Effector memory CD4-positive, alpha-beta T cell (primary cell): ENCODE results near the gene ATG2B.
A peak's percentile ranks its signal among the peaks of the same experiment; 100 is the strongest.

Experiments used
- DNase-seq, 3 donors: peaks; one replicate each; pipeline ENCODE4 v3.0.0-alpha.2; 2020
- H3K27ac ChIP-seq: 2 replicates; pipeline ENCODE4 v1.7.0; 2013; ENCODE audit warnings: mild to moderate bottlenecking, low read length, moderate library complexity; ENCODE audit not compliant: insufficient read depth, poor library complexity, severe bottlenecking
- H3K27me3 ChIP-seq: replicated peaks from 2 replicates; pipeline ENCODE4 v1.7.0; 2013; ENCODE audit warnings: mild to moderate bottlenecking, low read length; ENCODE audit not compliant: insufficient read depth, control insufficient read depth, poor library complexity, severe bottlenecking
- H3K36me3 ChIP-seq: 2 replicates; pipeline ENCODE4 v1.7.0; 2013; ENCODE audit warnings: mild to moderate bottlenecking, low read length, moderate library complexity; ENCODE audit not compliant: control insufficient read depth, insufficient read depth
- H3K4me1 ChIP-seq: 2 replicates; pipeline ENCODE4 v1.7.0; 2013; ENCODE audit warnings: low read length, mild to moderate bottlenecking; ENCODE audit not compliant: control insufficient read depth, insufficient read depth, poor library complexity, severe bottlenecking
- H3K4me3 ChIP-seq: 2 replicates; pipeline ENCODE4 v1.7.0; 2013; ENCODE audit warnings: low read length, low read depth, mild to moderate bottlenecking; ENCODE audit not compliant: insufficient read depth, poor library complexity, severe bottlenecking
- H3K9me3 ChIP-seq: 2 replicates; pipeline ENCODE4 v1.7.0; 2013; ENCODE audit warnings: mild to moderate bottlenecking, low read length, moderate library complexity; ENCODE audit not compliant: control insufficient read depth
- total RNA-seq, 3 donors: gene quantifications; one replicate each; lab custom pipeline; 2026; lab: John Stamatoyannopoulos, UW

The ATG2B gene, protein sequence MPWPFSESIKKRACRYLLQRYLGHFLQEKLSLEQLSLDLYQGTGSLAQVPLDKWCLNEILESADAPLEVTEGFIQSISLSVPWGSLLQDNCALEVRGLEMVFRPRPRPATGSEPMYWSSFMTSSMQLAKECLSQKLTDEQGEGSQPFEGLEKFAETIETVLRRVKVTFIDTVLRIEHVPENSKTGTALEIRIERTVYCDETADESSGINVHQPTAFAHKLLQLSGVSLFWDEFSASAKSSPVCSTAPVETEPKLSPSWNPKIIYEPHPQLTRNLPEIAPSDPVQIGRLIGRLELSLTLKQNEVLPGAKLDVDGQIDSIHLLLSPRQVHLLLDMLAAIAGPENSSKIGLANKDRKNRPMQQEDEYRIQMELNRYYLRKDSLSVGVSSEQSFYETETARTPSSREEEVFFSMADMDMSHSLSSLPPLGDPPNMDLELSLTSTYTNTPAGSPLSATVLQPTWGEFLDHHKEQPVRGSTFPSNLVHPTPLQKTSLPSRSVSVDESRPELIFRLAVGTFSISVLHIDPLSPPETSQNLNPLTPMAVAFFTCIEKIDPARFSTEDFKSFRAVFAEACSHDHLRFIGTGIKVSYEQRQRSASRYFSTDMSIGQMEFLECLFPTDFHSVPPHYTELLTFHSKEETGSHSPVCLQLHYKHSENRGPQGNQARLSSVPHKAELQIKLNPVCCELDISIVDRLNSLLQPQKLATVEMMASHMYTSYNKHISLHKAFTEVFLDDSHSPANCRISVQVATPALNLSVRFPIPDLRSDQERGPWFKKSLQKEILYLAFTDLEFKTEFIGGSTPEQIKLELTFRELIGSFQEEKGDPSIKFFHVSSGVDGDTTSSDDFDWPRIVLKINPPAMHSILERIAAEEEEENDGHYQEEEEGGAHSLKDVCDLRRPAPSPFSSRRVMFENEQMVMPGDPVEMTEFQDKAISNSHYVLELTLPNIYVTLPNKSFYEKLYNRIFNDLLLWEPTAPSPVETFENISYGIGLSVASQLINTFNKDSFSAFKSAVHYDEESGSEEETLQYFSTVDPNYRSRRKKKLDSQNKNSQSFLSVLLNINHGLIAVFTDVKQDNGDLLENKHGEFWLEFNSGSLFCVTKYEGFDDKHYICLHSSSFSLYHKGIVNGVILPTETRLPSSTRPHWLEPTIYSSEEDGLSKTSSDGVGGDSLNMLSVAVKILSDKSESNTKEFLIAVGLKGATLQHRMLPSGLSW (N-terminal part only)
- 84.6 to 96.3 (median 91.8) reads per million in 3 donors for total RNA-seq

DNA sequence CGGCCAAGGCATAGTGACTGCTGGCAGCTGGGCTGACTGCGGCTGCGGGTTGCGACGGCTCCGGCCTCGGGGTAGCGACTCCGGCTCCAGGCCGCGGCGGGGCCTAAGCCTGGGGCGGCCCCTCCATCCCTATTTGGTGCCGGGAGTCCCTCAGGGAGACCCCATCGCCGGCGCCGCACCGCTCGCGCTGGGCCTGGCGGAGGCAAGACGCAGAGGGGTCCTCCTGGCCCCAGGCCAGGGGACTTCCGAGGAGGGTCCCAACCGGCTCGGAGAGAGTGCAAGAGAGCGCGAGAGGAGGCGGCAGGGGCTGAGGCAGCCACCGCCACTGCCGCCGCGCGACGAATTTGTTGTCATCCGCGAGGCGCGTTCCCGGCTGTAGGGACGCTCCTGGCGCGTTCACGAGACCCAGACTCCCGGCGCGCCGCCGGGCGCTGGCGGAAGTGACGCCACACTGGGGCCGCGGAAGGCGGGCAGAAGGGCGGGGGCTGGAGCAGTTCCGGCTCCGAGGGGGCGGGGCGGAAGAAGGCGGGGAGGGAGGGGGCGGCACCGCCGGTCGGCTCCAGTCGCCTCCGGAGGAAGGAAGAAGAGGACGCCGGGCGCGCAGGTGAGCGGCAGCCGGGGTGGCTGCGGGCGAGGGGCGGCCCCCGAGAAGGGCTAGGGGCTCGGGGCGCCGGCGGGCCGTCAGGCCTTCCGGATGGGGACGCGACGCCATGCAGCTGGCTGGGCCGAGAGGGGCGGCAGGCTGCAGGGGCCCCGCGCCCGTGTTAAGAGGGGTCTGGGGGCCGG, at the start of gene ATG2B, which contains the start of gene GSKIP:
TSS of gene ATG2B (minus strand) at position 377 of the 786 bp plus-strand sequence. CDS start at position 12, 365 bp downstream.
TSS of gene GSKIP (plus strand) at position 562 of the 786 bp plus-strand sequence. CDS start 18,722 bp downstream, outside the sequence.
- peak within 1 kb of the TSS; percentile 94 for H3K27ac ChIP-seq
- no peaks in the 10 kb centered on the region for H3K27me3 ChIP-seq
- H3K36me3 ChIP-seq, result no peaks in the 10 kb centered on the region
- DNase-seq, result peak; percentile 95 to 96 (median 96)
- peaks cover 12% of the 10 kb centered on the region for H3K4me1 ChIP-seq
- peak within 1 kb of the TSS; percentile 73 for H3K4me3 ChIP-seq
- no peaks in the 10 kb centered on the region for H3K9me3 ChIP-seq

DNA sequence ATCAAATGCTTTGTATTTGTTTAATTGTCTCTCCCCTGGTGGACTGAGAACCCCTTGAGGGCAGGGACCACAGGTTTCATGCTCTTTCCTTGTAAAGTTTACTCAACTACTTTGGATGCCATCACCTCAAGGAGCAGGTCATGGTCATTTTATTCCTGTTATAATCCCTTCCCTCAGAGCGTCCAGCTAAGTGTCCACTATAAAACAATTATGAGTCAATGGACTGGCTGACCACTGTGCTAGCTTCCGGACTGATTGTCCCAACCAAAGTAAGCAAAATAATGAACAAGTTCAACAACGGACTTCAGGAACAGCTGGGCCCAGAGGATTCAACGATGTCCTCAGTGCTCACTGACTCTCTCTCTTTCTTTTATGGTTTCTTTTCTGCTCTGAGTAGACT, 47.0 kb upstream of the ATG2B start:
- Histone ChIP-seq H3K9me3 (no peaks in the 10 kb centered on the region), H3K36me3 (no peaks in the 10 kb centered on the region), H3K27ac (no peak overlapping the region), H3K27me3 (no peaks in the 10 kb centered on the region), H3K4me3 (no peak overlapping the region), H3K4me1 (no peaks in the 10 kb centered on the region)
- DNase-seq, result no peak

DNA sequence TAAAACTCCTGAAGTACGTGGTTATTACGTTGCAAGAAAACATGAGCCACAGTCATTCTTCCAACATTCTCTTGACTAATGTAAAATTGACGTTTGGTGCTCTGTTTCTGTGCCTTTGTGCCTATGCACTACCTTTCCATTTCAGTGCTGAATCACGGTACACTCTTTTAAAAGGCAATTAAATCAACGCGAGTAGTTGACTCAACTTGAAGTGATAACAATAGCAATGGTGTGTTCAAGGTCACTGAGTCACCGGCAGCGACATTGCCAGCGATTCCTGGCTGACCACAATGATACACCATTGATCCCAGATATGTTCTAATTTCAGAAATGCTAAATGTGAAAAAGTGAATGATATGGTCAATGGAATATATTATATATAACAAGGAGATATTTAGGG, 46.6 kb upstream of the ATG2B start:
- Histone ChIP-seq H3K36me3 (no peaks in the 10 kb centered on the region), H3K4me1 (no peaks in the 10 kb centered on the region), H3K27me3 (no peaks in the 10 kb centered on the region), H3K4me3 (no peak overlapping the region), H3K9me3 (no peaks in the 10 kb centered on the region), H3K27ac (no peak overlapping the region)
- DNase-seq, result no peak

DNA sequence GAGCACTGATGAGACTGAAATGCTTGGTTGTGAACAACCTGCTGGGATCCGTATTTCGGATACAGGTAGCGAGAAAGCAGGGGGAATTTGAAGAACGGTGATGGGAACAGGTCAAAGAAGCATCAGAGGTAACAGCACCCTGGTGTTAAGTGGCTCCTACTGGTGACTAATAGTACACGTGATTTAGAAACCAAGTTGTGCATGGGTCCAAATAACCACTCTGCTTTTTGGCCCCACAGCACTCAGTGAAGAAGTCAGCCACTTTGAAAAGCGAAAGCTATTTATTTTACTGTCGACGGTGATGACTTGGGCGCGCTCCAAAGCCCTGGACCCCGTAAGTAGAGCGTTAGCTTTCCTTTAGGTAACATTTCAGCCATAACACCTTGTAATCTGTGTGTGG, 45.5 kb upstream of the ATG2B start:
- no peaks in the 10 kb centered on the region for H3K36me3 ChIP-seq
- no peaks in the 10 kb centered on the region for H3K9me3 ChIP-seq
- H3K27me3 ChIP-seq, result no peaks in the 10 kb centered on the region
- H3K27ac ChIP-seq, result no peak overlapping the region
- DNase-seq, result no peak
- H3K4me3 ChIP-seq, result no peak overlapping the region
- no peaks in the 10 kb centered on the region for H3K4me1 ChIP-seq

DNA sequence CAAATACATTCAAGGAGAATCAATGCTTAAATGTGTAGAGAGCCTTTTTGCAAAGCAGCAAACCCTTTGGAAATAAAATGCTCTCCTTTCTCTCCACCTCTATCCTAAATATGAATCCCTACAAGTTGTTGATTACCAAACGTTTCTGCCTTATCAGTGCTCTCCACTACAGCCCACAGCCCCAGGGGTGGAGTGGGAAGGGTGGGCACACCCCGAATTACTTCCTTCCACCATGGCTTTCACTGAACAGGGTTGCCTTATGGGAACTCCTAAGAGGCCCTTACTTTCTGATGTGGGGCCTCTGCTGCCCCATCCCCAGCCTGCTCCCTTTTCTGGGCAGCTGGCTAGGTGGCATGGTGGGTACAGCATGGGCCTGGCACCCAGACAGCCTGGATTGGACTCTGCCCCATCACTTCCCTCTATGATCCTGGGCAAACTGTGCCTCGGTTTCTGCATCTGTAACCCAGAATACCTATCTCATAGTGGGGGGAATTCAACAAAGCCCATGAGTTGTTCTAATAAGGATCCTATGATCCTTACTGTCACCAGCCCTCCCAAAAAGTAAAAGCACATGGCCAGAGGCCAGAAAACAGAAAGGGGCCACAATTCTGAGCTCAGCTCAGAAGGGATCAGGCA, 44.9 kb upstream of the ATG2B start:
- H3K27me3 ChIP-seq, result no peaks in the 10 kb centered on the region
- no peaks in the 10 kb centered on the region for H3K36me3 ChIP-seq
- H3K4me3 ChIP-seq, result no peak overlapping the region
- H3K4me1 ChIP-seq, result no peaks in the 10 kb centered on the region
- no peak for DNase-seq
- H3K27ac ChIP-seq, result no peak overlapping the region
- H3K9me3 ChIP-seq, result no peaks in the 10 kb centered on the region

DNA sequence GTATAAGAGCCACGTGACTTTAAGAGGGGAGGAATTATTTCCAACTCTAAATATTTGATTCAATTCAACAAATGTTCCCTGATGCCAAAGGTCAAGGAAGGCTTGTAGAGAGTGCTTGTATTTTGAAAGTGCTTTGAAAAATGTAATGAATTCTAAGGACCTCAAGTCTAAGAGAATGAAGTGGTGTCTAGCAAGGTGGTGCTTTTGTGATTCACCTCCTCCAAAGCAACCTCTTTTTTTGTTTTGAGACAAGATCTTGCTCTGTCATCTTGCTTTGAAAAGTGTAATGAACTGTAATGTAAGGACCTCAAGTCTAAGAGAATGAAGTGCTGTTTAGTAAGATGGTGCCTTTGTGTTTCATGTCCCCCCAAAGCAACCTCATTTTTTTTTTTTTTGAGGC, 42.5 kb upstream of the ATG2B start:
- H3K9me3 ChIP-seq, result no peaks in the 10 kb centered on the region
- H3K36me3 ChIP-seq, result no peaks in the 10 kb centered on the region
- DNase-seq, result no peak
- peaks cover 6% of the 10 kb centered on the region for H3K27me3 ChIP-seq
- H3K27ac ChIP-seq, result no peak overlapping the region
- no peaks in the 10 kb centered on the region for H3K4me1 ChIP-seq
- H3K4me3 ChIP-seq, result no peak overlapping the region

DNA sequence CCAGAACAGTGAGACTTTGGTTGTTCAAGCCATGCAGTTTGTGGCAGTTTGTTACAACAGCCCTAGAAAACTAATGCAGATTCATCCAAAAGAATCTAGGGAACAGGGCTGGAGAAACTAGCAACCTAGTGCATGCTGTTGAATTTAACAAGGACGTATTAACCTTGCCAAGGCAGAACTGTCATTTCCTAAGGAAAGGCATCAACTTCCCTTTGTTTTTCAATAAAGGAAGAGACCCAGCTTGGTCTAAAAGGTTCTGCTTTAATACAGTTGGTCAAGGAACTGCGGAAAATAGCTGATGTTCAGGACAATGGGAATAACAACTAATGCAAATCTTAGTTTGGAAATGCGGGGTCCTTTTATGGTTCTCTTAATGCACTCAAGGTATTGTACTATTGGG, 40.3 kb upstream of the ATG2B start:
- no peak for DNase-seq

DNA sequence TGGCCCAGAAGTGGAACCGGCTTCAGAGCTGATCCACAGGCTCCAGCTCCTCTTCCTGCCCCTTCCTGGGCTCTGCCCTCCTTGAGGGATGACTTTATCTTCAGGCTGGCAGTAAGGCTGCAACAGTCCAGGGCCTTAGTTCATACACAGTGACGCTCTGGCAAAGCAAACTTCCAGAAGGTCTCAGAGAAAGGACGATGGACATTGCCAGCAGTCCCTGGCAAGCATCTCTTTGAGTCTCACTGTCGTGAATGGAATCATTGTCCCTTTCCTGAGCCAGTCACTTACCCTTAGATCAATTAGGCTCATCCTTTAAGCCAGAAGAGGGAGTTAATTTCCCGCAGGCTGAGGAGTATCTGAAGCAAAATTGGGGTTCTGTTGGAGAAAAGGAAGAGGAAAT, 37.4 kb upstream of the ATG2B start:
- Histone ChIP-seq H3K9me3 (no peaks in the 10 kb centered on the region), H3K36me3 (no peaks in the 10 kb centered on the region), H3K27ac (no peak overlapping the region), H3K27me3 (peaks cover 6% of the 10 kb centered on the region), H3K4me1 (no peaks in the 10 kb centered on the region), H3K4me3 (no peak overlapping the region)
- no peak for DNase-seq

More for the DNA sequence above, 40.3 kb upstream of the ATG2B start:
- Histone ChIP-seq H3K9me3 (no peaks in the 10 kb centered on the region), H3K36me3 (no peaks in the 10 kb centered on the region), H3K4me3 (no peak overlapping the region), H3K4me1 (no peaks in the 10 kb centered on the region), H3K27ac (no peak overlapping the region), H3K27me3 (peaks cover 6% of the 10 kb centered on the region)

DNA sequence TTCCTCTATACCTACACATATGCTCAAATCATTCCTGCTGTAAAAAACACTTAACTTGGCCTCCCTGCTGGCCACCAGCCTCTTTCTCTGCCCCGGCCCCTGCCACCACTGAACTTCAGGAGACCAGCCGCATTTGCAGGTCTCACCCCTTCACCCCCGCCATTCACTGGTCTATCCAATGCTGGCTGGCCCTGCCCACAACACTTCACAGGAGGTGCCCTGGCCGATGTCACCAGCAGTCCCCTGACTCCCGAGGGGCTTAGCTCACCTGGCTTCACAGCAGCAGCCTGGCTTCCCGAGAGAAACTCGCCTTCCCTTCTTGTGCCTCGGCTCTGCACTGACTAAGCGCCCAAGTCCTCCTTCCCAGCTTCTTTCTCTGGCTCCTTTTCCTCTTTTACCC, 36.3 kb upstream of the ATG2B start:
- Histone ChIP-seq H3K27me3 (peaks cover 6% of the 10 kb centered on the region), H3K4me3 (no peak overlapping the region), H3K9me3 (no peaks in the 10 kb centered on the region), H3K4me1 (no peaks in the 10 kb centered on the region), H3K36me3 (no peaks in the 10 kb centered on the region), H3K27ac (no peak overlapping the region)
- no peak for DNase-seq
